ENCODE measurements around the gene C5AR2. TPM values are rescaled to one million over a fixed set of nuclear protein-coding genes. Genes with fewer than 3 reads are reported as not detected.
A peak's percentile ranks its signal among the peaks of the same experiment; 100 is the strongest.

Gene C5AR2
- total RNA-seq, 2 donors from 2014 or later, result 0.74 to 0.82 TPM

- Histone ChIP-seq H3K27me3 (no peaks in the 10 kb centered on the region), H3K9me3 (no peaks in the 10 kb centered on the region), H3K36me3 (no peaks in the 10 kb centered on the region), H3K27ac (peak within 1 kb of the TSS; percentile 42), H3K4me1 (peaks cover 3% of the 10 kb centered on the region), H3K9ac (ENCODE audit: low read depth in 2 of 2, low read length in 2 of 2) (peak within 1 kb of the TSS; percentile 67 to 88), H3K4me3 (peak within 1 kb of the TSS; percentile 70)
- peak; percentile 98 for DNase-seq
- TF ChIP-seq, protein P1, sequence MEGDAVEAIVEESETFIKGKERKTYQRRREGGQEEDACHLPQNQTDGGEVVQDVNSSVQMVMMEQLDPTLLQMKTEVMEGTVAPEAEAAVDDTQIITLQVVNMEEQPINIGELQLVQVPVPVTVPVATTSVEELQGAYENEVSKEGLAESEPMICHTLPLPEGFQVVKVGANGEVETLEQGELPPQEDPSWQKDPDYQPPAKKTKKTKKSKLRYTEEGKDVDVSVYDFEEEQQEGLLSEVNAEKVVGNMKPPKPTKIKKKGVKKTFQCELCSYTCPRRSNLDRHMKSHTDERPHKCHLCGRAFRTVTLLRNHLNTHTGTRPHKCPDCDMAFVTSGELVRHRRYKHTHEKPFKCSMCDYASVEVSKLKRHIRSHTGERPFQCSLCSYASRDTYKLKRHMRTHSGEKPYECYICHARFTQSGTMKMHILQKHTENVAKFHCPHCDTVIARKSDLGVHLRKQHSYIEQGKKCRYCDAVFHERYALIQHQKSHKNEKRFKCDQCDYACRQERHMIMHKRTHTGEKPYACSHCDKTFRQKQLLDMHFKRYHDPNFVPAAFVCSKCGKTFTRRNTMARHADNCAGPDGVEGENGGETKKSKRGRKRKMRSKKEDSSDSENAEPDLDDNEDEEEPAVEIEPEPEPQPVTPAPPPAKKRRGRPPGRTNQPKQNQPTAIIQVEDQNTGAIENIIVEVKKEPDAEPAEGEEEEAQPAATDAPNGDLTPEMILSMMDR (IDR thresholded peaks at IDR 0.05), result peak; percentile 97
- intact Hi-C loops (cut with DNase I), result no loop called here
These were observed 17.1 kb downstream of the C5AR2 start, which contains the start of gene DHX34 for GRCh38 chr19:47348819-47349795. Gene DHX34 (plus strand): TSS chr19:47349315. CDS start chr19:47353031, 3,716 bp downstream.

DNA sequence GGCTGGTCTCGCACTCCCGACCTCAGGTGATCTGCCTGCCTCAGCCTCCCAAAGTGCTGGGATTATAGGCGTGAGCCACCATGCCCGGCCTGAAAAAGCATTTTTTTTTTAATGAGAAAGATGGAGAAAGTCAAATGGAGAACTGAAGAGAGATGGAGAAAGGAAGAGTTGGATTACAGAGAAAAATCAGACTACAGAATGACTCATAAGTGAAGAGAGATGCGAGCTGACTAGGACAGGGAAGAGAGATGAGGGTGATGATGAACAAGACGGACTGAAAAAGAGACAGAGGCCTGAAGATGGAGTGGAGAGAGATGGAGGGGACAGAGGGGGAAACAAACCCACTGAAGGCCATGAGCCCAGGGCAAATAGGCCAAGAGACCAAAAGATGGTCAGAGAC lies 18.7 kb downstream of the C5AR2 start:
- Histone ChIP-seq H3K9me3 (no peaks in the 10 kb centered on the region), H3K27ac (no peak overlapping the region), H3K4me1 (peaks cover 3% of the 10 kb centered on the region), H3K36me3 (peaks cover 7% of the 10 kb centered on the region), H3K27me3 (no peaks in the 10 kb centered on the region), H3K4me3 (no peak overlapping the region), H3K9ac (ENCODE audit: low read depth in 2 of 2, low read length in 2 of 2) (no peak overlapping the region)
- no peak for DNase-seq
- intact Hi-C loops (cut with DNase I), result no loop called here
- TF ChIP-seq, protein P1 (IDR thresholded peaks at IDR 0.05), result no peak

GRCh38 chr19:47351548-47351947 lies 19.6 kb downstream of the C5AR2 start:
- H3K27me3 ChIP-seq, result no peaks in the 10 kb centered on the region
- H3K27ac ChIP-seq, result no peak overlapping the region
- H3K9ac ChIP-seq (ENCODE audit: low read depth in 2 of 2, low read length in 2 of 2), result no peak overlapping the region
- intact Hi-C loops (cut with DNase I), result no loop called here
- H3K9me3 ChIP-seq, result no peaks in the 10 kb centered on the region
- peaks cover 3% of the 10 kb centered on the region for H3K4me1 ChIP-seq
- TF ChIP-seq, protein P1 (IDR thresholded peaks at IDR 0.05), result no peak
- no peak for DNase-seq
- no peak overlapping the region for H3K4me3 ChIP-seq
- peaks cover 7% of the 10 kb centered on the region for H3K36me3 ChIP-seq

GRCh38 chr19:47352095-47352494 lies 20.1 kb downstream of the C5AR2 start:
- Histone ChIP-seq H3K9me3 (no peaks in the 10 kb centered on the region), H3K27ac (no peak overlapping the region), H3K4me1 (peaks cover 3% of the 10 kb centered on the region), H3K27me3 (no peaks in the 10 kb centered on the region), H3K4me3 (no peak overlapping the region), H3K9ac (ENCODE audit: low read depth in 2 of 2, low read length in 2 of 2) (no peak overlapping the region), H3K36me3 (peaks cover 7% of the 10 kb centered on the region)
- intact Hi-C loops (cut with DNase I), result no loop called here
- no peak for DNase-seq
- TF ChIP-seq, protein P1 (IDR thresholded peaks at IDR 0.05), result no peak

GRCh38 chr19:47353307-47353712 lies 21.3 kb downstream of the C5AR2 start:
- no peak overlapping the region for H3K4me3 ChIP-seq
- intact Hi-C loops (cut with DNase I), result no loop called here
- no peaks in the 10 kb centered on the region for H3K9me3 ChIP-seq
- TF ChIP-seq, protein P1 (IDR thresholded peaks at IDR 0.05), result no peak
- no peak overlapping the region for H3K9ac ChIP-seq (ENCODE audit: low read depth in 2 of 2, low read length in 2 of 2)
- H3K27ac ChIP-seq, result no peak overlapping the region
- H3K36me3 ChIP-seq, result peaks cover 7% of the 10 kb centered on the region
- H3K4me1 ChIP-seq, result peaks cover 3% of the 10 kb centered on the region
- DNase-seq, result peak; percentile 66
- no peaks in the 10 kb centered on the region for H3K27me3 ChIP-seq

Measured in colonic mucosa (tissue), 4 donors.